ENCODE data around the gene B3GAT1. TPM values are rescaled to one million over a fixed set of nuclear protein-coding genes. Genes with fewer than 3 reads are reported as not detected.

The B3GAT1 gene
- total RNA-seq, 1 experiment from 2014 or later: 0.35 TPM

DNA sequence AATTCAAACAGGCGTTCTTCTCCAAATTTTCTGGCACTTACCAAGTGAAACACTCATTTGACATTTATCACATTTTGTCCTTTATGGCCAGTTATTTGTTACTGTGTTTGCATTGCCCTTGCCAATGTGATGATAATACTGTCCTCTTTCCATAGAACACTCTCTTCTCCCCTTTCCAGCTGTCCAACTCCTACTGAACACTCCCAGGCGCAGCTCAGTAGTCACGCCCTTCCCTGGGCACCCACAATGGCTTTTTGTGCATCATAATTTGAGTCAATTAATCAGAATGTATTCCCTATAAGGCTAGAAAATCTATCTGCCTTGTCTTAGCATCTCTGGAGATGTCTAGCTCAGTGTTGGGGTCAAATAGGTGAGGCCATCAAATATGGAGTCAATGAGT is 21.2 kb upstream of the B3GAT1 start:
- no peak for TF ChIP-seq CTCF (IDR thresholded peaks at IDR 0.05; ENCODE audit: unreplicated experiment)
- no peak for DNase-seq
- intact Hi-C loops (cut with micrococcal nuclease; ENCODE audit: unreplicated experiment): no loop called here
- CTCF ChIA-PET: no interaction called here
- Mint-ChIP-seq H3K27ac (ENCODE audit: unreplicated experiment) (no peak overlapping the region), H3K36me3 (ENCODE audit: insufficient read depth, unreplicated experiment) (no peaks in the 10 kb centered on the region), H3K4me1 (ENCODE audit: low read depth, unreplicated experiment) (no peaks in the 10 kb centered on the region), H3K9me3 (ENCODE audit: low read depth, unreplicated experiment) (peaks cover 10% of the 10 kb centered on the region), H3K4me3 (ENCODE audit: low read depth, unreplicated experiment) (no peak overlapping the region), H3K27me3 (ENCODE audit: unreplicated experiment) (peaks cover 25% of the 10 kb centered on the region)
- no TSS peak for BruUV-seq (replicated peaks)

GRCh38 chr11:134432776-134433175 is 20.7 kb upstream of the B3GAT1 start:
- Mint-ChIP-seq H3K27me3 (ENCODE audit: unreplicated experiment) (peaks cover 25% of the 10 kb centered on the region), H3K36me3 (ENCODE audit: insufficient read depth, unreplicated experiment) (no peaks in the 10 kb centered on the region), H3K9me3 (ENCODE audit: low read depth, unreplicated experiment) (peaks cover 10% of the 10 kb centered on the region), H3K4me1 (ENCODE audit: low read depth, unreplicated experiment) (no peaks in the 10 kb centered on the region), H3K4me3 (ENCODE audit: low read depth, unreplicated experiment) (no peak overlapping the region), H3K27ac (ENCODE audit: unreplicated experiment) (no peak overlapping the region)
- CTCF ChIA-PET: no interaction called here
- TF ChIP-seq CTCF (IDR thresholded peaks at IDR 0.05; ENCODE audit: unreplicated experiment): no peak
- no TSS peak for BruUV-seq (replicated peaks)
- no peak for DNase-seq
- intact Hi-C loops (cut with micrococcal nuclease; ENCODE audit: unreplicated experiment): no loop called here

DNA sequence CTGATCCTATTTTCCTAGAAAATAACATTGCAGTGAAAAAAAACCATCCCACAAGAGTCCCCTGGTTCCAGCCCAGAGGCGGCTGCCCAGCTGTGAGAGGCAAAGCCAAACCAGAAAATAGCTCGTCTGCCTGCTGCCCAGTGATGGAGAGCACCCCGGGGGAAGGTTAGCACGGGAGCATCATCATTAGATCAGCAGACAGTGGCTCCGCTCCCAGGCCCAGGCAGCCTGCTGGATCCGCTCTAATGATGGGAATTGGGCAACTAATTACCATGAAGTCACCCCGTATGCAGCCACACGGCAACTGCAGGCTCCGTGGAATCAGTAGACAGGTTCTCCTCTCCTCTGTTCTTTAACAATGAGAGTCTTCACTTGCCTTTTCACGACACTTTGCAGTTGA is 17.1 kb upstream of the B3GAT1 start:
- BruUV-seq (replicated peaks): no TSS peak
- DNase-seq: no peak
- peaks cover 29% of the 10 kb centered on the region for H3K27me3 Mint-ChIP-seq (ENCODE audit: unreplicated experiment)
- peaks cover 10% of the 10 kb centered on the region for H3K9me3 Mint-ChIP-seq (ENCODE audit: low read depth, unreplicated experiment)
- no peaks in the 10 kb centered on the region for H3K4me1 Mint-ChIP-seq (ENCODE audit: low read depth, unreplicated experiment)
- TF ChIP-seq CTCF (IDR thresholded peaks at IDR 0.05; ENCODE audit: unreplicated experiment): no peak
- no peak overlapping the region for H3K27ac Mint-ChIP-seq (ENCODE audit: unreplicated experiment)
- CTCF ChIA-PET: no interaction called here
- H3K36me3 Mint-ChIP-seq (ENCODE audit: insufficient read depth, unreplicated experiment): no peaks in the 10 kb centered on the region
- intact Hi-C loops (cut with micrococcal nuclease; ENCODE audit: unreplicated experiment): no loop called here
- no peak overlapping the region for H3K4me3 Mint-ChIP-seq (ENCODE audit: low read depth, unreplicated experiment)

GRCh38 chr11:134425816-134426536 is 13.9 kb upstream of the B3GAT1 start:
- Mint-ChIP-seq H3K9me3 (ENCODE audit: low read depth, unreplicated experiment) (peaks cover 7% of the 10 kb centered on the region), H3K4me3 (ENCODE audit: low read depth, unreplicated experiment) (no peak overlapping the region), H3K36me3 (ENCODE audit: insufficient read depth, unreplicated experiment) (no peaks in the 10 kb centered on the region), H3K4me1 (ENCODE audit: low read depth, unreplicated experiment) (no peaks in the 10 kb centered on the region), H3K27ac (ENCODE audit: unreplicated experiment) (no peak overlapping the region), H3K27me3 (ENCODE audit: unreplicated experiment) (peaks cover 27% of the 10 kb centered on the region)
- CTCF ChIA-PET: no interaction called here
- intact Hi-C loops (cut with micrococcal nuclease; ENCODE audit: unreplicated experiment): no loop called here
- no TSS peak for BruUV-seq (replicated peaks)
- no peak for DNase-seq
- no peak for TF ChIP-seq CTCF (IDR thresholded peaks at IDR 0.05; ENCODE audit: unreplicated experiment)
